Peyer's patch (tissue), 4 donors: ENCODE measurements around the gene HMCES.

Experiments
- CTCF ChIP-seq, 6 experiments: fragments of 450-650 bp in 4 of 6; fragments of 200-600 bp in 2 of 6; sonication (generic) in 1 of 6; IDR thresholded peaks; one replicate each; pipeline ENCODE4 v1.5.1; 2017 to 2019; ENCODE audit warnings: antibody characterized with exemption in 6 of 6, mild to moderate bottlenecking in 3 of 6, moderate library complexity in 1 of 6
- POLR2A ChIP-seq, 2 donors: fragments of 450-650 bp; IDR thresholded peaks; one replicate each; pipeline ENCODE4 v1.5.1; 2017; ENCODE audit warnings: antibody characterized with exemption in 2 of 2, mild to moderate bottlenecking in 2 of 2, moderate library complexity in 2 of 2

GRCh38 chr3:129317848-129318247, 39.2 kb downstream of the HMCES start:
- TF ChIP-seq CTCF (IDR thresholded peaks at IDR 0.05) = no peak
- TF ChIP-seq POLR2A (IDR thresholded peaks at IDR 0.05) = no peak
